K562 (cell line): ENCODE data around the gene WDR27. TPM values are rescaled to one million over a fixed set of nuclear protein-coding genes. Genes with fewer than 3 reads are reported as not detected.

Experiments
- ATAC-seq: fragments of 200-7000 bp; cut with Tn5 transposase; 3 replicates; pipeline ENCODE4 v1.9.1; 2020; ENCODE audit warnings: moderate library complexity
- BruUV-seq: library from RNA; stranded (reverse); fragments of 400-500 nt; replicated peaks from 2 replicates; lab custom pipeline; 2021; lab: Mats Ljungman, UMichigan
- CTCF ChIA-PET: fragments of 300-600 bp; formaldehyde crosslinking; extraction: SDS; loops from one replicate; lab custom pipeline; 2021; ENCODE audit warnings: low intra/inter-chr PET ratio; lab: Yijun Ruan, JAX
- POLR2A ChIA-PET: fragments of 300-600, 350-650 bp; sonication (Branson Sonifier 250); formaldehyde crosslinking; extraction: SDS; loops from one replicate; lab custom pipeline; 2021; ENCODE audit warnings: antibody characterized with exemption, inconsistent platforms; lab: Yijun Ruan, JAX
- DNase-seq, 4 experiments: peaks; one replicate each; pipeline versions ENCODE4 v3.0.0 to v3.0.0-alpha.2; 2011 to 2018; ENCODE audit warnings: low spot score in 3 of 4, mixed read lengths in 3 of 4; ENCODE audit errors: extremely low read depth in 1 of 4
- FAIRE-seq: peaks from 2 replicates; lab custom pipeline; 2011; peaks lifted over from hg19 to GRCh38; lab: Jason Lieb, UNC
- H2AFZ ChIP-seq: 2 replicates; pipeline ENCODE4 v1.6.0; 2011; ENCODE audit warnings: low read depth, low read length, control low read depth, inconsistent platforms
- H3K27ac ChIP-seq: fragments of 200-600 bp; 3 replicates; pipeline ENCODE4 v1.8.0; 2011; ENCODE audit warnings: low read depth, mild to moderate bottlenecking, control low read depth, inconsistent platforms, low read length, moderate library complexity, mixed read lengths; ENCODE audit errors: extremely low read depth
- H3K27me3 ChIP-seq, 2 experiments: fragments of 300-600 bp in 1 of 2; 2 replicates in 1 of 2; 3 replicates in 1 of 2; pipeline versions ENCODE4 v1.6.0 to v1.8.0; 2011; ENCODE audit warnings: inconsistent platforms in 2 of 2, low read length in 2 of 2, mild to moderate bottlenecking in 1 of 2, mixed read lengths in 1 of 2, moderate library complexity in 1 of 2; ENCODE audit not compliant: control insufficient read depth in 2 of 2, insufficient read depth in 2 of 2
- H3K36me3 ChIP-seq: fragments of 300-600 bp; 3 replicates; pipeline ENCODE4 v1.8.0; 2011; ENCODE audit warnings: mild to moderate bottlenecking, low read length, inconsistent platforms; ENCODE audit not compliant: control insufficient read depth, insufficient read depth
- H3K4me1 ChIP-seq, 2 experiments: fragments of 200-600 bp in 1 of 2; replicated peaks in 1 of 2; 2 replicates in 1 of 2; 3 replicates in 1 of 2; pipeline versions ENCODE4 v1.5.1 to v1.8.0; 2011; ENCODE audit warnings: inconsistent platforms in 2 of 2, low read length in 2 of 2, mild to moderate bottlenecking in 1 of 2, mixed read lengths in 1 of 2, moderate library complexity in 1 of 2; ENCODE audit not compliant: control insufficient read depth in 2 of 2, insufficient read depth in 2 of 2
- H3K4me2 ChIP-seq: 2 replicates; pipeline ENCODE4 v1.6.1; 2011; ENCODE audit warnings: low read length, control low read depth, inconsistent platforms, mixed read lengths; ENCODE audit not compliant: insufficient read depth
- H3K4me3 ChIP-seq: fragments of 200-600 bp; sonication (generic), shearing (Covaris generic); 2 replicates; pipeline ENCODE4 v1.5.1; 2016; ENCODE audit warnings: control low read depth, inconsistent platforms
- H3K79me2 ChIP-seq: fragments of 200-600 bp; 3 replicates; pipeline ENCODE4 v1.8.0; 2011; ENCODE audit warnings: low read length, inconsistent platforms; ENCODE audit not compliant: control insufficient read depth, insufficient read depth
- H3K9ac ChIP-seq, 2 experiments: 2 replicates each; pipeline versions ENCODE4 v1.6.0 to v1.6.1; 2011; ENCODE audit warnings: low read depth in 2 of 2, low read length in 2 of 2, control low read depth in 1 of 2, inconsistent platforms in 1 of 2, mild to moderate bottlenecking in 1 of 2, mixed read lengths in 1 of 2; ENCODE audit not compliant: insufficient read depth in 1 of 2
- H3K9me1 ChIP-seq: one replicate; pipeline ENCODE4 v1.6.0; 2011; ENCODE audit warnings: inconsistent platforms, mild to moderate bottlenecking, low read length, moderate library complexity; ENCODE audit not compliant: control insufficient read depth, insufficient read depth
- H3K9me3 ChIP-seq: replicated peaks from 2 replicates; pipeline ENCODE4 v1.5.1; 2011; ENCODE audit warnings: low read depth, low read length, inconsistent platforms; ENCODE audit not compliant: control insufficient read depth, insufficient read depth
- H4K20me1 ChIP-seq: replicated peaks from 2 replicates; pipeline ENCODE4 v1.6.1; 2011; ENCODE audit warnings: low read length, inconsistent platforms, mixed read lengths; ENCODE audit not compliant: control insufficient read depth, insufficient read depth
- ADNP ChIP-seq: fragments of 200-800 bp; sonication (Bioruptor generic); IDR thresholded peaks from 2 replicates; pipeline ENCODE4 v1.6.1; 2016; ENCODE audit warnings: missing genetic modification characterization, missing compliant biosample characterization
- C11orf30 ChIP-seq: fragments of 450-650 bp; IDR thresholded peaks from 2 replicates; pipeline ENCODE4 v1.6.1; 2016; ENCODE audit warnings: low read depth, mild to moderate bottlenecking
- E2F6 ChIP-seq, 2 experiments: IDR thresholded peaks; 2 replicates each; pipeline ENCODE4 v1.6.1; 2011; ENCODE audit warnings: borderline replicate concordance in 1 of 2, control low read depth in 1 of 2, low read depth in 1 of 2, low read length in 1 of 2, mild to moderate bottlenecking in 1 of 2, mixed read lengths in 1 of 2, moderate library complexity in 1 of 2; ENCODE audit not compliant: insufficient read depth in 1 of 2, insufficient read length in 1 of 2, poor library complexity in 1 of 2, severe bottlenecking in 1 of 2; ENCODE audit errors: extremely low read depth in 1 of 2
- MCM3 ChIP-seq: fragments of 450-650 bp; IDR thresholded peaks from 2 replicates; pipeline ENCODE4 v1.6.1; 2016
- NCOR1 ChIP-seq: fragments of 450-650 bp; IDR thresholded peaks from 2 replicates; pipeline ENCODE4 v1.6.1; 2016; ENCODE audit warnings: mild to moderate bottlenecking, moderate library complexity
- NR2C1 ChIP-seq, 2 experiments: fragments of 450-650 bp; IDR thresholded peaks; 2 replicates each; pipeline ENCODE4 v1.6.1; 2017; ENCODE audit warnings: mild to moderate bottlenecking in 2 of 2, antibody characterized with exemption in 1 of 2, inconsistent platforms in 1 of 2, missing compliant biosample characterization in 1 of 2, missing genetic modification characterization in 1 of 2
- NR2C2 ChIP-seq, 2 experiments: fragments of 200-800 bp in 1 of 2; sonication (Bioruptor generic) in 1 of 2; sonication (generic) in 1 of 2; formaldehyde crosslinking in 1 of 2; IDR thresholded peaks; 2 replicates each; pipeline versions ENCODE4 v1.6.1 to v1.8.0; 2016 to 2022; ENCODE audit warnings: mild to moderate bottlenecking in 1 of 2, missing compliant biosample characterization in 1 of 2, missing genetic modification characterization in 1 of 2, missing genetic modification reagents in 1 of 2
- TBP ChIP-seq: optimal IDR thresholded peaks from 2 replicates; pipeline ENCODE3; 2011; ENCODE audit warnings: low read depth, low read length, improper control_type of control experiment
- XRCC5 ChIP-seq: fragments of 200-400 bp; formaldehyde crosslinking; IDR thresholded peaks from 2 replicates; pipeline ENCODE4 v1.6.1; 2017; ENCODE audit warnings: low read depth, mild to moderate bottlenecking, low read length
- ZFP36 ChIP-seq: fragments of 150-350 bp; IDR thresholded peaks from 2 replicates; pipeline ENCODE4 v1.6.1; 2018; ENCODE audit warnings: low read length, low read depth; ENCODE audit not compliant: partially characterized antibody
- ZNF282 ChIP-seq: sonication (generic); formaldehyde crosslinking; IDR thresholded peaks from 2 replicates; pipeline ENCODE4 v1.8.1; 2023; ENCODE audit warnings: missing genetic modification reagents
- WGBS: fragments of 100-300 bp; shearing (Covaris generic); methylation state at CpG from one replicate; pipeline ENCODE4 v1.1.6; 2016; ENCODE audit warnings: low coverage, mixed read lengths; ENCODE audit not compliant: insufficient coverage; ENCODE audit errors: missing lambda C conversion rate; 5-methylcytosine and 5-hydroxymethylcytosine counted together
- in situ Hi-C: fragments of 300-500 bp; cut with MboI; formaldehyde crosslinking; loops from 4 replicates; pipeline ENCODE4 v1.15.0; 2018; ENCODE audit warnings: inconsistent platforms, mixed read lengths
- intact Hi-C: fragments of 100-400 bp; cut with micrococcal nuclease; formaldehyde crosslinking; loops from 2 replicates; pipeline ENCODE4 v1.14.2; 2022
- polyA plus RNA-seq, 8 experiments: library from polyadenylated mRNA; depleted of rRNA in 4 of 8; stranded (reverse) in 5 of 8; unstranded in 3 of 8; fragments of >200 nt; fragmentation: Nextera tagmentation in 2 of 8; fragmentation: Illumina TruSeq in 1 of 8; extraction: Ambion mirVana in 2 of 8; extraction: Trizol in 1 of 8; gene quantifications; 2 replicates each; pipeline versions ENCODE4 v1.2.1 to v1.2.3, GENCODE V29; 2011 to 2014; ENCODE audit warnings: inconsistent platforms in 1 of 8, missing spikeins in 1 of 8
- total RNA-seq, 7 experiments: library from RNA; depleted of rRNA in 6 of 7; stranded (reverse); fragments of >200 nt in 6 of 7; fragmentation: Illumina TruSeq in 2 of 7; extraction: Trizol in 2 of 7; gene quantifications; 2 replicates each; pipeline versions ENCODE4 v1.2.1 to v1.2.3, GENCODE V29; 2011 to 2021; ENCODE audit warnings: low replicate concordance in 1 of 7

The WDR27 gene
- total and polyA plus RNA-seq, 9 of the 15 experiments (the other 6 are each of a cell fraction or from before 2014, with no cell fraction given): 4.3 to 77.2 (median 22.7) TPM

- no peak for TF ChIP-seq ADNP (tag)
- TF ChIP-seq MCM3: no peak
- TF ChIP-seq ZNF282 (CRISPR knock-in tag): no peak
- no peak for TF ChIP-seq TBP
- peak; percentile 60 for TF ChIP-seq NCOR1
Measured at GRCh38 chr6:169454204-169454871, 247.5 kb downstream of the WDR27 start (continued).

GRCh38 chr6:169452869-169453620 lies 248.8 kb downstream of the WDR27 start:
- no peak for DNase-seq
- H3K9ac ChIP-seq: peak overlapping the region in 1 of 2 experiments; percentile 78; a peak in 2 of 4 replicates
- ChIA-PET CTCF (no interaction called here), POLR2A (interaction anchor here (0.8 to 2.0 kb wide), 3 partner anchors 10 to 739 kb away, joined by 3 to 6 read pairs (median 4); no protein-coding TSS in a partner anchor)
- H3K4me2 ChIP-seq: peak overlapping the region; percentile 86
- H3K9me1 ChIP-seq: no peaks in the 10 kb centered on the region
- H3K36me3 ChIP-seq: no peaks in the 10 kb centered on the region
- intact Hi-C loops: no loop called here
- H3K79me2 ChIP-seq: peaks cover 10% of the 10 kb centered on the region; the same call in 2 of the 3 replicates
- WGBS: 84% methylated on average over 11 of the region's 11 CpGs
- in situ Hi-C loops: no loop called here
- H3K4me3 ChIP-seq: peak overlapping the region; percentile 49; the same call in 1 of the 2 replicates
- H3K27me3 ChIP-seq: no peaks in the 10 kb centered on the region
- H3K27ac ChIP-seq: peak overlapping the region; percentile 85
- H3K4me1 ChIP-seq: peaks cover 19 to 20% of the 10 kb centered on the region in 2 experiments; a peak in 4 of 5 replicates
- peak overlapping the region; percentile 99 for H2AFZ ChIP-seq
- TSS peak; percentile 31 for BruUV-seq
- no peaks in the 10 kb centered on the region for H3K9me3 ChIP-seq
- ATAC-seq: no peak
- FAIRE-seq: no peak
- H4K20me1 ChIP-seq: no peaks in the 10 kb centered on the region
- TF ChIP-seq NR2C2 (CRISPR knock-in tag; IDR thresholded peaks at IDR 0.05) (no peak), NR2C2 (tag; IDR thresholded peaks at IDR 0.05) (peak; percentile 94), NR2C1 (IDR thresholded peaks at IDR 0.05) (no peak), NR2C1 (tag; IDR thresholded peaks at IDR 0.05) (no peak), E2F6 (IDR thresholded peaks at IDR 0.05; ENCODE audit: borderline replicate concordance in 1 of 2, extremely low read depth in 1 of 2, insufficient read depth in 1 of 2, insufficient read length in 1 of 2, low read depth in 1 of 2, low read length in 1 of 2, poor library complexity in 1 of 2, severe bottlenecking in 1 of 2) (peak in 1 of 2 experiments; percentile 31), XRCC5 (no peak), ZFP36 (no peak), C11orf30 (no peak)
